ENCODE measurements around the gene SZT2.
"Not testable (repeated sequence)": the region's sequence is repeated elsewhere in the genome, so short reads cannot be mapped to it uniquely, and the experiment has no call there.

SZT2 gene

GRCh38 chr1:43444151-43444828 is 54.6 kb downstream of the SZT2 start:
- no peak for DNase-seq

GRCh38 chr1:43444836-43445235 is 55.1 kb downstream of the SZT2 start:
- DNase-seq = no peak

GRCh38 chr1:43445606-43446387 is 56.1 kb downstream of the SZT2 start:
- no peak for DNase-seq

GRCh38 chr1:43446388-43446740 is 56.7 kb downstream of the SZT2 start:
- no peak for DNase-seq

- DNase-seq = no peak
Observed at GRCh38 chr1:43446881-43447835, 57.5 kb downstream of the SZT2 start.

- DNase-seq = no peak
Observed at GRCh38 chr1:43447891-43448708, 58.4 kb downstream of the SZT2 start.

- DNase-seq = no peak
Observed at GRCh38 chr1:43448955-43449707, 59.4 kb downstream of the SZT2 start.

GRCh38 chr1:43449708-43450069 is 60.0 kb downstream of the SZT2 start:
- DNase-seq = no peak

- no peak for DNase-seq
Observed at GRCh38 chr1:43450251-43450941, 60.7 kb downstream of the SZT2 start.

- DNase-seq = no peak
Observed at GRCh38 chr1:43451157-43451591, 61.5 kb downstream of the SZT2 start.

- no peak for DNase-seq
Observed at GRCh38 chr1:43451701-43452532, 62.2 kb downstream of the SZT2 start.

- no peak for DNase-seq
Observed at GRCh38 chr1:43452789-43453441, 63.2 kb downstream of the SZT2 start.

- peak in 3 of 4 experiments; percentile 35 to 58 (median 38) for DNase-seq
Observed at GRCh38 chr1:43453442-43454269, 64.0 kb downstream of the SZT2 start, which contains the start of gene HYI. TSS of gene HYI (minus strand) at chr1:43453931. CDS start at chr1:43453793, 138 bp downstream.

- DNase-seq = peak in 2 of 4 experiments; percentile 16 to 19
Observed at GRCh38 chr1:43454270-43455011, 64.7 kb downstream of the SZT2 start.

GRCh38 chr1:43455213-43455889 is 65.7 kb downstream of the SZT2 start:
- DNase-seq = no peak

GRCh38 chr1:43458379-43458778 is 68.7 kb downstream of the SZT2 start:
- not testable (repeated sequence) for DNase-seq

All from activated naive CD4-positive, alpha-beta T cell (primary cell).